ENCODE measurements around the gene GRIA3.
"Not testable (repeated sequence)": the region's sequence is repeated elsewhere in the genome, so short reads cannot be mapped to it uniquely, and the experiment has no call there.

Gene GRIA3

GRCh38 chrX:123424546-123424945, 240.5 kb downstream of the GRIA3 start:
- no peak for TF ChIP-seq JUND (IDR thresholded peaks at IDR 0.05; ENCODE audit: low read depth)
- in situ Hi-C loops (cut with HindIII; ENCODE audit: low pct_unique_long_range_greater_than_20kb, low sequenced_read_pairs): no loop called here
- no peak for DNase-seq (ENCODE audit: low read depth in 1 of 2, low spot score in 1 of 2)

GRCh38 chrX:123425471-123425870, 241.4 kb downstream of the GRIA3 start:
- in situ Hi-C loops (cut with HindIII; ENCODE audit: low pct_unique_long_range_greater_than_20kb, low sequenced_read_pairs): no loop called here
- no peak for DNase-seq (ENCODE audit: low read depth in 1 of 2, low spot score in 1 of 2)

GRCh38 chrX:123425904-123426303, 241.8 kb downstream of the GRIA3 start:
- DNase-seq (ENCODE audit: low read depth in 1 of 2, low spot score in 1 of 2): no peak
- no peak for TF ChIP-seq JUND (IDR thresholded peaks at IDR 0.05; ENCODE audit: low read depth)
- in situ Hi-C loops (cut with HindIII; ENCODE audit: low pct_unique_long_range_greater_than_20kb, low sequenced_read_pairs): no loop called here

More at GRCh38 chrX:123425471-123425870, 241.4 kb downstream of the GRIA3 start:
- TF ChIP-seq JUND (IDR thresholded peaks at IDR 0.05; ENCODE audit: low read depth): no peak

- no peak for TF ChIP-seq JUND (IDR thresholded peaks at IDR 0.05; ENCODE audit: low read depth)
- DNase-seq (ENCODE audit: low read depth in 1 of 2, low spot score in 1 of 2): peak in 1 of 2 experiments; percentile 67
- in situ Hi-C loops (cut with HindIII; ENCODE audit: low pct_unique_long_range_greater_than_20kb, low sequenced_read_pairs): no loop called here
These were observed 248.5 kb downstream of the GRIA3 start for GRCh38 chrX:123432361-123433150.

- in situ Hi-C loops (cut with HindIII; ENCODE audit: low pct_unique_long_range_greater_than_20kb, low sequenced_read_pairs): no loop called here
- no peak for DNase-seq (ENCODE audit: low read depth in 1 of 2, low spot score in 1 of 2)
- no peak for TF ChIP-seq JUND (IDR thresholded peaks at IDR 0.05; ENCODE audit: low read depth)
These were observed 252.5 kb downstream of the GRIA3 start for GRCh38 chrX:123436512-123437136.

GRCh38 chrX:123439926-123440325, 255.8 kb downstream of the GRIA3 start:
- DNase-seq (ENCODE audit: low read depth in 1 of 2, low spot score in 1 of 2); in situ Hi-C loops (cut with HindIII; ENCODE audit: low pct_unique_long_range_greater_than_20kb, low sequenced_read_pairs): not testable (repeated sequence)

GRCh38 chrX:123442764-123443163, 258.7 kb downstream of the GRIA3 start:
- no peak for DNase-seq (ENCODE audit: low read depth in 1 of 2, low spot score in 1 of 2)
- no peak for TF ChIP-seq JUND (IDR thresholded peaks at IDR 0.05; ENCODE audit: low read depth)
- in situ Hi-C loops (cut with HindIII; ENCODE audit: low pct_unique_long_range_greater_than_20kb, low sequenced_read_pairs): no loop called here

- no peak for DNase-seq (ENCODE audit: low read depth in 1 of 2, low spot score in 1 of 2)
- in situ Hi-C loops (cut with HindIII; ENCODE audit: low pct_unique_long_range_greater_than_20kb, low sequenced_read_pairs): no loop called here
- no peak for TF ChIP-seq JUND (IDR thresholded peaks at IDR 0.05; ENCODE audit: low read depth)
These were observed 263.4 kb downstream of the GRIA3 start for GRCh38 chrX:123447506-123447905.

GRCh38 chrX:123449335-123449734, 265.3 kb downstream of the GRIA3 start:
- no peak for DNase-seq (ENCODE audit: low read depth in 1 of 2, low spot score in 1 of 2)
- TF ChIP-seq JUND (IDR thresholded peaks at IDR 0.05; ENCODE audit: low read depth): no peak
- in situ Hi-C loops (cut with HindIII; ENCODE audit: low pct_unique_long_range_greater_than_20kb, low sequenced_read_pairs): no loop called here

GRCh38 chrX:123450222-123450621, 266.1 kb downstream of the GRIA3 start:
- no peak for TF ChIP-seq JUND (IDR thresholded peaks at IDR 0.05; ENCODE audit: low read depth)
- in situ Hi-C loops (cut with HindIII; ENCODE audit: low pct_unique_long_range_greater_than_20kb, low sequenced_read_pairs): no loop called here
- DNase-seq (ENCODE audit: low read depth in 1 of 2, low spot score in 1 of 2): peak in 1 of 2 experiments; percentile 31

GRCh38 chrX:123454712-123455431, 270.8 kb downstream of the GRIA3 start:
- in situ Hi-C loops (cut with HindIII; ENCODE audit: low pct_unique_long_range_greater_than_20kb, low sequenced_read_pairs): no loop called here
- no peak for DNase-seq (ENCODE audit: low read depth in 1 of 2, low spot score in 1 of 2)
- TF ChIP-seq JUND (IDR thresholded peaks at IDR 0.05; ENCODE audit: low read depth): no peak

- TF ChIP-seq JUND (IDR thresholded peaks at IDR 0.05; ENCODE audit: low read depth): no peak
- DNase-seq (ENCODE audit: low read depth in 1 of 2, low spot score in 1 of 2): no peak
- in situ Hi-C loops (cut with HindIII; ENCODE audit: low pct_unique_long_range_greater_than_20kb, low sequenced_read_pairs): no loop called here
These were observed 271.6 kb downstream of the GRIA3 start for GRCh38 chrX:123455693-123456092.

GRCh38 chrX:123464709-123465108, 280.6 kb downstream of the GRIA3 start:
- no peak for TF ChIP-seq JUND (IDR thresholded peaks at IDR 0.05; ENCODE audit: low read depth)
- in situ Hi-C loops (cut with HindIII; ENCODE audit: low pct_unique_long_range_greater_than_20kb, low sequenced_read_pairs): no loop called here
- no peak for DNase-seq (ENCODE audit: low read depth in 1 of 2, low spot score in 1 of 2)

Data from T47D (cell line).